Activated CD8-positive, alpha-beta memory T cell treated with anti-CD3 and anti-CD28 coated beads for 1 hour (primary cell): ENCODE data around the gene GNG5.
A peak's percentile ranks its signal among the peaks of the same experiment; 100 is the strongest.
"Not testable (repeated sequence)": the region's sequence is repeated elsewhere in the genome, so short reads cannot be mapped to it uniquely, and the experiment has no call there.

Experiments
- DNase-seq, 2 donors: peaks; one replicate each; pipeline ENCODE4 v3.0.0-alpha.2; 2020; ENCODE audit warnings: low read depth in 1 of 2; ENCODE audit errors: extremely low read depth in 1 of 2

GNG5 gene

GRCh38 chr1:84489766-84490165, 16.6 kb downstream of the GNG5 start:
- DNase-seq, result no peak

- DNase-seq, result no peak
Measured at GRCh38 chr1:84488107-84488506, 18.3 kb downstream of the GNG5 start.

GRCh38 chr1:84481317-84481716, 25.1 kb downstream of the GNG5 start:
- DNase-seq, result no peak

GRCh38 chr1:84480650-84481049, 25.7 kb downstream of the GNG5 start:
- no peak for DNase-seq

GRCh38 chr1:84479998-84480397, 26.4 kb downstream of the GNG5 start:
- no peak for DNase-seq

- DNase-seq, result peak; percentile 59 to 64
Measured at GRCh38 chr1:84478876-84479868, 27.2 kb downstream of the GNG5 start, which contains the start of gene RPF1. RPF1 (plus strand) TSS chr1:84479266; CDS start chr1:84479282, 16 bp downstream.

GRCh38 chr1:84476225-84476624, 30.2 kb downstream of the GNG5 start:
- no peak for DNase-seq

- DNase-seq, result no peak
Measured at GRCh38 chr1:84467298-84467697, 39.1 kb downstream of the GNG5 start.

GRCh38 chr1:84462118-84462517, 44.3 kb downstream of the GNG5 start:
- no peak for DNase-seq

- DNase-seq, result no peak
Measured at GRCh38 chr1:84452436-84452835, 53.9 kb downstream of the GNG5 start.

- DNase-seq, result no peak
Measured at GRCh38 chr1:84450910-84451309, 55.5 kb downstream of the GNG5 start.

GRCh38 chr1:84448704-84449103, 57.7 kb downstream of the GNG5 start:
- not testable (repeated sequence) for DNase-seq
